ENCODE measurements around the gene KLRF1.

DNA sequence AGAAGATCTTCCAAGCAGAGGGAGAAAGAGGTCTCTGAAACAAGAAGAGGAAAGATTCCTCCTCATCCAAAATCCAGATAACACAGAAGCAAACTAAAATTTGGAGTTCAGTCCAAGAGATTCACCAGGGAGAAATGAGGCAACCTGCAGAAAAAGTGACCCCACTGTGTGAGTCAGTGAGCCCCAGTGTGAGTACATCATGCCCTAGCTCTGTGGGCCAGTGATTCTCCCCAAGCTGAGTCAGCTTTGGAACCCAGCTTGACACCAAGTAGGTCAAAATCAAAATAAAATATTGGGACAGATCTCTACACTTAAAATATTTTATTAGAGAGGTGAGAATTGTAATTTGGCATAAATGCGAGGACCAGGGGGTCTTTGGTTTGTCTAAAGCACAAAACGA is 24.6 kb downstream of the KLRF1 start:
- TF ChIP-seq CTCF (IDR thresholded peaks at IDR 0.05) (no peak), POLR2A (IDR thresholded peaks at IDR 0.05) (no peak)
